ENCODE data around the gene YIPF6. TPM values are rescaled to one million over a fixed set of nuclear protein-coding genes. Genes with fewer than 3 reads are reported as not detected.

The YIPF6 gene
- total and polyA plus RNA-seq, 9 of the 15 experiments (the other 6 are each of a cell fraction or from before 2014, with no cell fraction given), result 7.7 to 44.2 (median 22.4) TPM

GRCh38 chrX:68498508-68499379 lies at the start of gene YIPF6 (continued):
- TF ChIP-seq NR4A1 (CRISPR knock-in tag; IDR thresholded peaks at IDR 0.05), result no peak
- 0 out of 2 replicates have a peak, but pooled peaks have one; percentile 36 for TF ChIP-seq NR4A1 (tag; IDR thresholded peaks at IDR 0.05)
- TF ChIP-seq ZFX (CRISPR knock-in tag; IDR thresholded peaks at IDR 0.05), result peak; percentile 89
- TF ChIP-seq GMEB1 (CRISPR knock-in tag; IDR thresholded peaks at IDR 0.05), result peak; percentile 93
- TF ChIP-seq, protein P1, sequence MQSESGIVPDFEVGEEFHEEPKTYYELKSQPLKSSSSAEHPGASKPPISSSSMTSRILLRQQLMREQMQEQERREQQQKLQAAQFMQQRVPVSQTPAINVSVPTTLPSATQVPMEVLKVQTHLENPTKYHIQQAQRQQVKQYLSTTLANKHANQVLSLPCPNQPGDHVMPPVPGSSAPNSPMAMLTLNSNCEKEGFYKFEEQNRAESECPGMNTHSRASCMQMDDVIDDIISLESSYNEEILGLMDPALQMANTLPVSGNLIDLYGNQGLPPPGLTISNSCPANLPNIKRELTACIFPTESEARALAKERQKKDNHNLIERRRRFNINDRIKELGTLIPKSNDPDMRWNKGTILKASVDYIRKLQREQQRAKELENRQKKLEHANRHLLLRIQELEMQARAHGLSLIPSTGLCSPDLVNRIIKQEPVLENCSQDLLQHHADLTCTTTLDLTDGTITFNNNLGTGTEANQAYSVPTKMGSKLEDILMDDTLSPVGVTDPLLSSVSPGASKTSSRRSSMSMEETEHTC (IDR thresholded peaks at IDR 0.05), result peak; percentile 57; the same call in 1 of the 2 replicates
- no peak for TF ChIP-seq CHCHD3 (CRISPR knock-in tag; IDR thresholded peaks at IDR 0.05)
- no peak for TF ChIP-seq HMG20A (CRISPR knock-in tag; conservative IDR thresholded peaks at IDR 0.05)
- peak; percentile 88 for TF ChIP-seq TAF7 (tag; IDR thresholded peaks at IDR 0.05)
- TF ChIP-seq ZNF23 (CRISPR knock-in tag; IDR thresholded peaks at IDR 0.05), result no peak
- no peak for TF ChIP-seq NFE2 (IDR thresholded peaks at IDR 0.05; ENCODE audit: low read depth)
- TF ChIP-seq JUNB (CRISPR knock-in tag; conservative IDR thresholded peaks at IDR 0.05), result no peak
- peak; percentile 94 for TF ChIP-seq SUPT5H (IDR thresholded peaks at IDR 0.05)
- no peak for TF ChIP-seq PCBP2 (IDR thresholded peaks at IDR 0.05; ENCODE audit: low read depth, low read length, poor library complexity, severe bottlenecking)
- peak; percentile 99 for TF ChIP-seq RBFOX2 (IDR thresholded peaks at IDR 0.05; ENCODE audit: low read depth, low read length)
- TF ChIP-seq THAP12 (CRISPR knock-in tag; IDR thresholded peaks at IDR 0.05), result 0 out of 2 replicates have a peak, but pooled peaks have one; percentile 61
- no peak for TF ChIP-seq NCOA6 (IDR thresholded peaks at IDR 0.05)
- TF ChIP-seq CSDE1 (IDR thresholded peaks at IDR 0.05), result peak in 1 of 2 experiments; percentile 81; a peak in 2 of 4 replicates
- no peak for TF ChIP-seq TEAD2 (tag; IDR thresholded peaks at IDR 0.05)
- no peak for TF ChIP-seq ZNF134 (CRISPR knock-in tag; conservative IDR thresholded peaks at IDR 0.05)
- no peak for TF ChIP-seq FOXA3 (CRISPR knock-in tag; conservative IDR thresholded peaks at IDR 0.05 in 1 of 2, IDR thresholded peaks at IDR 0.05 in 1 of 2)
- no peak for TF ChIP-seq SP2 (IDR thresholded peaks at IDR 0.05; ENCODE audit: extremely low read depth, low read depth, low read length, poor library complexity, severe bottlenecking)
- TF ChIP-seq SREBF2 (CRISPR knock-in tag; IDR thresholded peaks at IDR 0.05), result no peak
- no peak for TF ChIP-seq WHSC1 (IDR thresholded peaks at IDR 0.05; ENCODE audit: low read length)
- TF ChIP-seq NCOA4 (IDR thresholded peaks at IDR 0.05; ENCODE audit: partially characterized antibody), result no peak
- TF ChIP-seq XRCC4 (IDR thresholded peaks at IDR 0.05; ENCODE audit: extremely low read depth, insufficient read depth, insufficient read length), result no peak

Data from K562 (cell line).